Measurements from ENCODE around the gene OR10G7. TPM values are rescaled to one million over a fixed set of nuclear protein-coding genes. Genes with fewer than 3 reads are reported as not detected.

The OR10G7 gene, protein sequence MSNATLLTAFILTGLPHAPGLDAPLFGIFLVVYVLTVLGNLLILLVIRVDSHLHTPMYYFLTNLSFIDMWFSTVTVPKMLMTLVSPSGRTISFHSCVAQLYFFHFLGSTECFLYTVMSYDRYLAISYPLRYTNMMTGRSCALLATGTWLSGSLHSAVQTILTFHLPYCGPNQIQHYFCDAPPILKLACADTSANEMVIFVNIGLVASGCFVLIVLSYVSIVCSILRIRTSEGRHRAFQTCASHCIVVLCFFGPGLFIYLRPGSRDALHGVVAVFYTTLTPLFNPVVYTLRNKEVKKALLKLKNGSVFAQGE
- total RNA-seq (2014; rRNA removed; shearing (Covaris generic); ENCODE audit: low replicate concordance): not detected in 2 replicates

DNA sequence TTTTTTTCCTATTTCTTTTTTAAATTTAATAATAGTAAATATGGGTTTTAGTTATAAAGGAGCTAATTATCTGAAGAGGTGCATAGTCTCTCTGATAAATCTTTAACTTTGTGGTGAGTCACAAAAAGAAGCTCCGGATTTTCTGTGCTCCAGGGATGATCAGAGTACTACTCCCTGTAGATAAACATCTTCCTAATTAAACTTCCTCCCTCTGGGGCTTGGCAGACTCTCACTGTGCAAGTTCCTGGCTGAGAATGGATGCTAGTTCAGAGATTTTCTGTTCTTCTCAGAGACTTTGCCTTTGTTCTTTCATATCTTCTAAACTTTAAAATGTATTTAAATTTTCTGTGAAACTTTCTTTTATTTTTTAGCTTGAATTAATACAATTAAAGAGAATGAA, at the start of gene OR10G7:
Gene OR10G7 (minus strand): TSS at position 72 of the 400 bp plus-strand sequence. CDS start 2,324 bp downstream, outside the sequence.
- in situ Hi-C loops (cut with HindIII; ENCODE audit: low pct_unique_long_range_greater_than_20kb, low sequenced_read_pairs): no loop called here
- DNase-seq (ENCODE audit: low read depth): peak; percentile 3

DNA sequence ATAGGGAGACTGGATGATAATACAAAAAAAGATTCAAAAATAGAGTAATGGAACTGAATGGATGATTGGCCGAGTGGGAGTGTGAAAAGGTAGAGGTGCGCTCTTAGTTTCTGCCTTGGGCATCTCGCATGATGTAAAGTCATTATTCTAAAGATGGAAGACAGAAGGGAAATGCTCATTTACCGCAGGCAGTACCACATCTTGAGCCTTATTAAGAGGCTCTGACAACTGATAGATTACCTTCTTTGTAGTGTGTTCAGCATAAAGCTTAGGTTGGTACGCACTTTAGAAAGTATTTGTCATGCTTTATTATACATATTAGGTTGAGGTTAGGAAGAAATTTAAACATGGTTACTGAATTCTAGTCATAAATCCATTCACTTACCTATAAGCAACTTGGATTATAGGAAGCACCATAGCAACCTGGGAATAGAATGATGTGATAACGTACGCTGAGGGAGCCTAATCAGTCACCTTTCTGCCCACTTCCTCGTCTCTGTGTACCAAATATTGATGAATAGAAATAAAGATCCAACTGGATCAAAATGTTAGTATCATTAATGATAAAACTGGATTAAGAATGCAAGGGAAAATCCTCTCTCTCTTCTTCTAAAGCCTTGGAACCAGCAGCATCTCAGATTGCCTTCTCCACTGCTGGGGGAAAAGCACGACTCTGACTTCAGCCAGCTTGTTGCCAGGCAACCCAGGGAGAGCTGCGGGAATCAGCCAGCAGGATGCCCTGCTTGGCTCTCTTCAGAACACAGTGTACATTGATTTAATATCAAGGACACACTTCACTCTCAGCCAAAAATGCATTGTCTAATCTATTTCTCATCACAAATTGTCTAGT, 45.1 kb upstream of the OR10G7 start:
- DNase-seq (ENCODE audit: low read depth): no peak
- in situ Hi-C loops (cut with HindIII; ENCODE audit: low pct_unique_long_range_greater_than_20kb, low sequenced_read_pairs): no loop called here

DNA sequence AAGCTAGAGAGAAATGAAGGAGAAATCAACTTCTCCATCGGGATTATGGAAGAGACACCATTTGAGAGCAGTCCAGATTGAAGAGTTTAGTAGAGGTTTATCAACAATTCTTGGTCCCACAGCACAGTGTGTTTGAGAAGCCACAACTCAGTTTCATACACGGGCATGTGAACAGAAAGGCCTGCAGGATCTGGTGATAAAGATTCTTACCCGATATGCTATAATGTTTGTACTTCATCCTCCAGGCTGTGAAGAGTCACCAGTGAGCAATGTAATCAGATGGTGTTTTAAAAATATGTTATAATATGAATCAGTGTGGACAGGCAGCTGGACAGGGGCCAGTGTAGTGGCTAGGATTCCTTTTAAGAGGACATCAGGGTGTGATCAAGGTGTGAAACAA, 44.5 kb upstream of the OR10G7 start:
- no peak for DNase-seq (ENCODE audit: low read depth)
- in situ Hi-C loops (cut with HindIII; ENCODE audit: low pct_unique_long_range_greater_than_20kb, low sequenced_read_pairs): no loop called here

DNA sequence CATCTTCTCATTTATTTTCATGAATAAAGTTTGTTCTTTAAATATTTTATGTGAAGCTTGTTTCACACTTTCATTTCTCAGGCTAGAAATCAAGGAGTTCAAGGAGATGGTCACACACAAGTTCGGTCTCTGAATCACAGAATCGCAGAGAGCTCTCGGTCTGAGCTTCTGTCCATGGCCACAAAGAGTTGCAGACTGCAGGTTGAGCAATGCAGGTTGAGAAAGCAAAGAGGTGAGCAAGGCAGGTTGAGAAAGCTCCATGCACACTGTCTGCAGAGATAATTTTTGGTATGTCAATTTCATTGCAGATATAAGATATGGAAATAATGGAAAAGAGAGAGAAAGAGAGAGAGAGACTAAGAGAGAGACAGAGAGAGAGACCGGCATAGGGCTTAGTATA, 41.2 kb upstream of the OR10G7 start:
- DNase-seq (ENCODE audit: low read depth): no peak
- in situ Hi-C loops (cut with HindIII; ENCODE audit: low pct_unique_long_range_greater_than_20kb, low sequenced_read_pairs): no loop called here

DNA sequence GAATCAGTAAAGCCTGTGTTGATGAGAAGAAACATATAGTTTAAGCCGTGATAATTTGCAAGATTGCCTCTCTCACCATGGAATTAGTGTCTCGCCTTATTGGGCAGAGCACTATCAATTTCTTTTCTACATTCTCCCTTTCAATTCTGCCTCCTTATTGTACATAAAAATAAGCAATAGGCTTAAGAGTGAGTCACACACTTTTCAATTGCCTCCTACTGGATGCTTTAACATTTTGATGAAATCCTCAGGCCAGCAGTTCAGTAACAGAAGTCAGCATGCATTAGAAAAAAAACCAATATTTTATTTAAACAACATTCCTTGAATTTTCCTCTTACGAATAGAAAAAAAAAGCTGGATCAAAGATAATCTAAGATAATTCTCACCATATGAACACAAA, 40.4 kb upstream of the OR10G7 start:
- in situ Hi-C loops (cut with HindIII; ENCODE audit: low pct_unique_long_range_greater_than_20kb, low sequenced_read_pairs): no loop called here
- DNase-seq (ENCODE audit: low read depth): no peak

DNA sequence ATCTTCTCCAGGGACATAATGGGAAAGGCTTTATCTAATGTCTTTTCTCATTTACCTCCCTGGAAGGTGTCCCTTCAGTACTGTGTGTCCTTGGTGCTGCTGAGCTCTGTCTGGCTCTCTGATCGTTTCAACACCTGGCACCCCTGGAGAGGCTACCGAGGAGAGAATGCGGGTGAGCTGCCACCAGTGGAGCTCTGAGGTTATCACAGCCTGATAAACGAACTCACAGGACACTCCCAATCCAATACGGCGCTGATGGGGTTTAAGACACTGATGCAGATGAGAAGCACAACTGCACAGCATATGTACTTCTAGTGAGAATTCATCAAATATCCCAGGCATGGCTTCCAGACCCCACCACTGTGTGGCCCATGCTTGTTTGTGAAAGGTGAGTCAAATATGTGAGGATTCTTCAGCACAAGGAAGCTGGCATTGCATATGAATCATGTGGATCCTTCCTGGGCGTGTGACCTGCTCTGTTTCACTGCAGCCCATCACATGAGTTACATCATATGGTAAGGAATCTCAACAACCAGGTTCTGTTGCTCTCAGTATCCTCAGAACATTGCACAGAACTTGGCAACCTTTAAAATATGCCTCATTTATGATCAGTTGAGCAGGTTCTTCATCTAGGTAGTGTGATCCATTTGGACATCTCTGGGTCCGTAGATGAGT, 39.3 kb upstream of the OR10G7 start:
- in situ Hi-C loops (cut with HindIII; ENCODE audit: low pct_unique_long_range_greater_than_20kb, low sequenced_read_pairs): no loop called here
- DNase-seq (ENCODE audit: low read depth): no peak

DNA sequence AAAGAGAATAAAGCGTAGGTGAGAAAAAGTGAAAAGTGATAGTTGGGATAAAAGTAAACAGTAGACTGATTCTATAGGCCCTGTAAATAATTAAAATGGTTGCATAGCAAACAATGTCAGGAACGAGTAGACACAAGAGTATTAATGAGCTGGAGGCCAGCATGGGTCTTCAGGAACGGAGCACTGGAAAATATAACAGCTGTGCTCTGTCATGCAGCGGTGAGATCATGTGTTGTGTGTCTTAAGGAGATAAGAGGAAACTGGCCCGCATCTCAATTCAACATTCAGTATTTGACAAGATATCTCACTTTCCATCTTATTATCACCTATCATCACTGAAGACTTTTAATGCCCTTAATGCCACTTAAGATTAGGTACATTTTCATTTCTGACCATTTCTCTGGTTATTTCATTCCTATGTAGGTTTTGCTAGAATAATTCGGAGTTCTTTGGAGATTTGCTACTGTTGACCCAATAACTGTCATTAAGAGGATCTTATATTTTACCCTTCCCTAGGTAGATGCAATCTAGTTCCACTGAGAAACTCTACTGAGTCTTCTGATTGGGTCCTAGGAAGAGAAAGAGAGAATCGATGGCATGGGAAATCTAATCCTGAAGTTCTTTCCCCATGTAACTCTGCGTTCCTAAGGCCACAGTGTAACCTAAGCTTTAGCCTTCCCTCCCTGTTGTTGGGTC, 38.7 kb upstream of the OR10G7 start:
- in situ Hi-C loops (cut with HindIII; ENCODE audit: low pct_unique_long_range_greater_than_20kb, low sequenced_read_pairs): no loop called here
- no peak for DNase-seq (ENCODE audit: low read depth)

DNA sequence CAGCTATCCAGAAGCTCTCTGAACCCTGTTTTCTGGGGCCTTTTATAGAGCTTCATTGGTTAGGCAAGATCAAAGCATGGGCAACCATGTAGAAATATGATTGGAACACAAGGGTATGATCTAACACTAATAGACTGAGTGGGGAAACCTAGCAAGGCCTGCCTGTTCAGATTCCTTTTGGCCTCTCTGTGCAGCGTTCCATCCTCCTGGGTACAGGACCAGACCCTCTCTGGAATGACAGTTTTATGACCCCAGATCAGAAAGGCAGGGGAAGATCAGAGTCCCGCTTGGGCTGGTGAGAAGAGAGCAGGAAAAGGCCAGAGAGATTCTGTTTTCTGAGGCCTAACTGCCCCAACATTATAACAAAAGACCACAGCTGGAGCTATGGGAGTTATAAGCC, 37.5 kb upstream of the OR10G7 start:
- in situ Hi-C loops (cut with HindIII; ENCODE audit: low pct_unique_long_range_greater_than_20kb, low sequenced_read_pairs): no loop called here
- no peak for DNase-seq (ENCODE audit: low read depth)

DNA sequence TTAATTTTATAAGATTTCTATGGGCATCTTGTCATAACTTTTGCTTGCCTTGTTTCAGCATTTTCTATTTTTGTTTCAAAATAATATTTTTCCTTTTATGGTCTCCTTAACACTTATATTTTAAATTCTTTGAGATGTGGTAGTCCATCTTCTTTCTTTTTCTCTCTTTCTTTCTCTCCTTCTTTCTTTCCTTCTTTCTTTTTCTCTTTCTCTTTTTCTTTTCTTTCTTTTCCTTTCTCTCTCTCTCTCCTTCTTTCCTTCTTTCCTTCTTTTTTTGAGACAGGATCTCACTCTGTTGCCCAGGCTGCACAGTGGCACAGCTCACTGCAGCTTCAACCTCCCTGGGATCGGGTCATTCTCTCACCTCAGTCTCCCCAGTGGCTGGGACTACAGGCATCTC, 36.1 kb upstream of the OR10G7 start:
- in situ Hi-C loops (cut with HindIII; ENCODE audit: low pct_unique_long_range_greater_than_20kb, low sequenced_read_pairs): no loop called here
- no peak for DNase-seq (ENCODE audit: low read depth)

DNA sequence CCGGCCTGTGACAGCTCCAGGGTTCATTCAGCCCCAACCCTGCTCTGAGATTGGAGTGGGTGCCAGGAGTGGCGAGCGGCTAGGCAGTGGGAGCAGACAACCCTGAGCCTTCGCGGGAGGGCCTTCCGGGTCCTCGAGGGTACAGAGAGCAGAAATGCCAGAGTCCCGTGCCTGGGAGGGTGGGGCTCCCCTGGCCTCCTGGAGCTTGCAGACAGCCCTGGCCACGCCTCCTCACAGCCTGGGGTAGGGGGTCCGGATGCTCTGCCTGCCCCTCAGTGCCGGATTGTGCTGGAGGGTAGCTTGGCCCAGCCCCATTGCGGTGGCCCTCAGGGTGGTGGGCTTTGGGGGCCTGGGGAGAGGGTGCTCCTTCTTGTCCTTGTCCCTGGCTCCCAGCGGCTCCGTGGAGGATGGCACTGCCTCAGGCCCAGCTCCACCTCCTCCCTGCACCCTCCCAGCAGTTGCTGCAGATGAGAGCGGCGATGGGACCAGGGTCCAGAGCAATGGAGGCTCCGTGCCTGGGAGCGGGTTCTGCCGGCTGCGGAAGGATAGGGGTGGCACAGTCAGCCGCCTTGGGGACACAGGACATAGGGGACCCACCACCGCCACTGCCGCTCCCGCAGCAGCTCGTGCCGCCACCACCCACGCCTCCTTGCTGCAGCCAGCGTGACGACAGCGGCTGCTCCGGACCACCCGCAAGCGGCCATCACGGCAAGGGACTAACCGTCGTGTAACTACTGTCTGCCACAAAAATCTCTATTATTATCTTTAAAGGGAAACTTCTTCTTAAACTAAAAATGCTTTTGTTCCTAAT, 34.9 kb upstream of the OR10G7 start:
- DNase-seq (ENCODE audit: low read depth): no peak
- in situ Hi-C loops (cut with HindIII; ENCODE audit: low pct_unique_long_range_greater_than_20kb, low sequenced_read_pairs): no loop called here

DNA sequence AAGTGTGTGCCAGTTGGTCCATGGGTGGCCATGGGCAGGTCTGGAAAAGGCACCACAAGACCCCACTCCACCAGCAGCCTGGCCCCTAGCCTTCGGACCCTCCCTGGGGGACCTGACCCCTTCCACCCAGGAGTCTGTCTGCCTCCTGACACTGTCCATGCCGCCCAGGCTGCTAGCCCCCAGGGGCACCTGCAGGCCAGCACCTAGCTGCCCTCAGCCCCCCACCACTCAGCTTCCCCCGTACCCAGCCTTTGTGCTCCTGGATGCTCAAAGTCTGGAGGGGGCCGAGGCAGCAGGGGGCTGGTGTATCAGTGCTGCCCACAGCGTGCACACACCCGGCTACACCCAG, 34.3 kb upstream of the OR10G7 start:
- in situ Hi-C loops (cut with HindIII; ENCODE audit: low pct_unique_long_range_greater_than_20kb, low sequenced_read_pairs): no loop called here
- no peak for DNase-seq (ENCODE audit: low read depth)

DNA sequence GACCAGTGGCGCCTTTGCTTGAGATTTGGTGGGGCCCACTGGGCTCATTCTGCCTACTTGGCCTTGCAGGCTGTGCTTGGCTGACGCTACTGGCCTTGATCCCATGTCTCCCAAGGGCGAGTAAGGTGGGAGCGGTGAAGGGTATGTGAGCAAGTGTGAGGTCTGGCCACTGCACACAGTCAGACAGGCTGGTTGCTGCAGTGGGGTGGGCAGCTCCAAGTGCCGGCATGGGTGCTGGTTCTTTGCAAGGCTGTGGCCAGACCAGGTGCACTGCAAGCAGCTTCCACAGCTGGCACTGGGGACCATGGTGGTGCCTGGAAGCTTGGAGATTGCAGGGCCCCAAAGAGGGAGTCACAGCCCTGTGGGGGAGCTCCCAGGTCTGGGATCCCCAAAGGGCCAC, 33.4 kb upstream of the OR10G7 start:
- in situ Hi-C loops (cut with HindIII; ENCODE audit: low pct_unique_long_range_greater_than_20kb, low sequenced_read_pairs): no loop called here

DNA sequence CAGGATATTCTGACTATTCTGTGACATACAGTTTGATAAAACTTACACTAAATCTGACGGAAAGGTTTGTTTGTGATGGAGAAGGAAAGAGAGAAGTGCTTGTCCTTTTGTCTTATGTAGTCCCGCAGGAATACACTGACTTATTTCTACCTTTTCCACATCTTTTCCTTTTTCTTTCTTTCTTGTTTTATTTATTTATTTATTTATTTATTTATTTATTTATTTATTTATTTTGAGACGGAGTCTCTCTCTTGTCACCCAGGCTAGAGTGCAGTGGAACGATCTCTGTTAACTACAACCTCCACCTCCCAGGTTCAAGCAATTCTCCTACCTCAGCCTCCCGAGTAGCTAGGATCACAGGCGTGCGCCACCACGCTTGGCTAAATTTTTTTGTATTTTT, 31.0 kb upstream of the OR10G7 start:
- in situ Hi-C loops (cut with HindIII; ENCODE audit: low pct_unique_long_range_greater_than_20kb, low sequenced_read_pairs): no loop called here
- no peak for DNase-seq (ENCODE audit: low read depth)

More for the DNA sequence above, 33.4 kb upstream of the OR10G7 start:
- DNase-seq (ENCODE audit: low read depth): no peak

DNA sequence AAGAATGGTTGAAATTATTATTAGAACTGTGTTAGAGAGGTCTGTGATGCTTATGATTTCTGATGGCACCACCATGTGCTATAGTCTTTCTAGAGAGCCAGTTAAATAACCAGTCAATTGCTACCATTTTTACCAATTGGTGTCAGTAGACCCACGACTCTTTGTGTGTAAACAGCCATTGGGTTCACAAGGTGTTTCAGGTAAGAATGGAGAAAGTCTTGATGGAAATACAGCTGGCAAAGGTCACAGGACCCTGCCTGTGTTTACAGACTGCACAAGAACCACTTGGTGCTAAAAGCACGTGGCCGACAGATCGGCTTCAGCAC, 30.5 kb upstream of the OR10G7 start:
- DNase-seq (ENCODE audit: low read depth): no peak
- in situ Hi-C loops (cut with HindIII; ENCODE audit: low pct_unique_long_range_greater_than_20kb, low sequenced_read_pairs): no loop called here

DNA sequence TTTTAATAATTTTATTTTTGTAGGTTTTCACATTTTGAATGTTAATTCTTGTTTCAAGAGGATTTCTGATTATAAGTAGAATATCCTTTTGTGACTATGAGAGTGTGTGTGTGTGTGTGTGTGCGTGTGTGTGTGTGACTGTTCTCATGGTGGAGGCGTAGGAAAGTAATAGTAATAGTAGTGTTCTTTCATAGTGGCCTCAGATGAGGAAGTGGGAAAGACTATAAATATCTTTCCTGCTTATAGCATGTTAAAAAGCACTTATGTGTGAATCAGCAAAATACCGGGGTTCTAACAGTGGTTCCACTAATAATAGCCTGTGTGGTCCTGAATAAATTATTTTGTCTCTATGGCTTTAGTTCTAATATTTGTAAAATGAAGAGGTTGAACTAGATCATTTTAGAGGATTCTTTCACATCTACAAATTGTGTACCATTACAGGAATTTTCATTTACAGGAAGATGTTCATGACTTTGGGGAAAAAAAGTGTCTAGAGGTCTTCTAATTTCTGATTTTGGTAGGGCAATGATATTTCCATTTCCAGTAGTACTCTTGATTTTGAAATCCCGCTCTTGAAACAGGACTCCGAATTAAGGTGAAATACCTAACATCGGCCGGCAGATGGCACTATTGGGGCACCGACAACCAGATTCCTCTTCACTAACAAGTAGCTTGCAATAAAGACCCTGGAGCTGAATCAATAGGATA, 29.9 kb upstream of the OR10G7 start:
- in situ Hi-C loops (cut with HindIII; ENCODE audit: low pct_unique_long_range_greater_than_20kb, low sequenced_read_pairs): no loop called here
- DNase-seq (ENCODE audit: low read depth): peak; percentile 35

DNA sequence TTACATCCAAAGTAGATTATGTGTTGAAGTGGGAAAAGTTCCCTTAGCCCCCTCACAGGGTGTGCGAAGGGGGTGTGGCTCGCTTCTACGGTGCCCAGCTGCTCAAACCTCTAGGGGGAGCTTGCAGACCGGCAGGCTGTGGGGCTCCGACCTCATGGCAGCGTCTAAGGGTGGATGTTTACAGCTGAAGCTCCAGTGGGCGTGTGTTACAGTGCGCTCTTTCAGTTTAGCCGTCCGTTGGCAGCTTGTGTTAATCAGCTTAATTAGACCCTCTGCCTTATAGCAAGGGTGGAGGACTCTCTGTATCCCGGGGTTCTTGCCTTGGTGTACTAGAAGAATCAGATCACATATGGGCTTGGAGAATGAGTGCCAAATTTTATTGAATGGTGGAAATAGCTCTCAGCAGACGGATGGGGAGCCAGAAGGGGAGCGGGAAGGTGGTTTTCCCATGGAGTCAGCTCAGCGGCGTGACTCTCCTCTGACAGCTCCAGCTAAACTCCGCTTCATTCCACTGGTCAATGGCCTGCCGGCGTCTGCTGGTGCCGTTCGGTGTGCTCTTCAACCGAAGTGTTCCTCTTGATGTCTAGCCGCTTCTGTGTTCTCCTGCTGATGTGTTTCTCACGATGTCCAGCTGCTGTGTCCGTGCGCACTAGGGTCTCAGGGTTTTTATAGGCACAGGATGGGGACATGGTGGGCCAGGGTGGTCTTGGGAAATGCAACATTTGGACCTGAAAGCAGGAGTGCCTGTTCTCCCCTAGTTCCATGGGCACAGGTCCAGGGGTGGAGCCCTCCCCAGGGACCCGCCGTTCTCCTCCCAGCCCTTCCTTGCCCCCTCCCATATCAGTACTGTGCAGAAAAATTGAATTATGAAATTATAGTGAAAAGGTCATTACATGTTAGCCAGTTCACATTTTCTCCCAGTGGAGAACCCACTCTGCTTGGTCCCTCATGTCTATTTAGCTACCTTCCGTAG, 28.6 kb upstream of the OR10G7 start:
- DNase-seq (ENCODE audit: low read depth): no peak
- in situ Hi-C loops (cut with HindIII; ENCODE audit: low pct_unique_long_range_greater_than_20kb, low sequenced_read_pairs): no loop called here

Measured in Caki2 (cell line).